ENCODE data around the gene RAI1.

Gene RAI1

GRCh38 chr17:17701658-17702057 is 20.4 kb downstream of the RAI1 start:
- FAIRE-seq: no peak

- no peak for FAIRE-seq
Observed at GRCh38 chr17:17702449-17703139, 21.3 kb downstream of the RAI1 start.

GRCh38 chr17:17703140-17703919 is 22.1 kb downstream of the RAI1 start:
- FAIRE-seq: no peak

- no peak for FAIRE-seq
Observed at GRCh38 chr17:17704931-17705330, 23.7 kb downstream of the RAI1 start.

- FAIRE-seq: no peak
Observed at GRCh38 chr17:17706140-17707060, 25.1 kb downstream of the RAI1 start.

GRCh38 chr17:17708295-17708694 is 27.0 kb downstream of the RAI1 start:
- no peak for FAIRE-seq

GRCh38 chr17:17708816-17709215 is 27.6 kb downstream of the RAI1 start:
- FAIRE-seq: no peak

- no peak for FAIRE-seq
Observed at GRCh38 chr17:17709815-17710321, 28.6 kb downstream of the RAI1 start.

- FAIRE-seq: no peak
Observed at GRCh38 chr17:17710355-17710727, 29.1 kb downstream of the RAI1 start.

- no peak for FAIRE-seq
Observed at GRCh38 chr17:17710728-17711541, 29.7 kb downstream of the RAI1 start.

- no peak for FAIRE-seq
Observed at GRCh38 chr17:17711641-17712162, 30.4 kb downstream of the RAI1 start.

GRCh38 chr17:17712268-17712924 is 31.1 kb downstream of the RAI1 start:
- FAIRE-seq: no peak

GRCh38 chr17:17713839-17714238 is 32.6 kb downstream of the RAI1 start:
- FAIRE-seq: no peak

- no peak for FAIRE-seq
Observed at GRCh38 chr17:17714261-17714866, 33.1 kb downstream of the RAI1 start.

GRCh38 chr17:17714879-17715278 is 33.6 kb downstream of the RAI1 start:
- FAIRE-seq: no peak

- no peak for FAIRE-seq
Observed at GRCh38 chr17:17716837-17717523, 35.7 kb downstream of the RAI1 start.

- FAIRE-seq: no peak
Observed at GRCh38 chr17:17718251-17718650, 37.0 kb downstream of the RAI1 start.

- FAIRE-seq: no peak
Observed at GRCh38 chr17:17719199-17719940, 38.1 kb downstream of the RAI1 start.

GRCh38 chr17:17719966-17720543 is 38.8 kb downstream of the RAI1 start:
- FAIRE-seq: no peak

Measured in endometrium (tissue), 2 donors.